ENCODE measurements around the gene HSH2D.
A peak's percentile ranks its signal among the peaks of the same experiment; 100 is the strongest.

HSH2D gene

DNA sequence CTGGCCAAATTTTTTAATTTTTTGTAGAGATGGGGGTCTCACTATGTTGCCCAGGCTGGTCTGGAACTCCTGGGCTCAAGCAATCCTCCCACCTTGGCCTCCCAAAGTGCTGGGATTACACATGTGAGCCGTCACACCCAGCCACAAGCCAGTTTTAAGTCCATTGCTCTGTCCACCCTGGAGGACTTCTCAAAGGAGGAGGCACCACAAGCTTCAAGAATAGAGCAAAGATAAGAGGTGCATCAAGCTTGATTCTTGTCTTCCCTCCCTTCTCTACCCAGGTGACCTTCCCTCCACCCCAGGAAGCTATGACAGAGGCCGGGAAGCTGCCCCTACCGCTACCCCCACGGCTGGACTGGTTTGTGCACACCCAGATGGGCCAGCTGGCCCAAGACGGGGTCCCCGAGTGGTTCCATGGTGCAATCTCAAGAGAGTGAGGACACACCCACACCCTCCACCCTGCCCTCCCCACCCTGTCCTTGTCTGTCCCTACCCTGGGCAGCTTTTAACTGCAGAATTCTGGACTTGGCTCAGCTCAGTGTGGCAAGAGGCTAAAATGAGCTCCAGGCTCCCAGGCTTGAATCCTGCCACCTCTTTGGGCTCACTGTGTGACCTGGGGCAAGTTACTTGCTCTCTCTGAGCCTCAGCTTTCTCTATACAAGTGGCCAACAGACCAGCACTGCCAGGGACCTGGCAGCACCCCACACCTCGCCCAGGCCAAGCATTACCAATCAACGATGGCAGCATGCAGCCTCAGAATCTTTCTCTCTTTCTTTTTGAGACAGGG lies 5.2 kb downstream of the HSH2D start:
- Histone ChIP-seq H3K4me3 (ENCODE audit: low read length) (no peak overlapping the region), H3F3A (ENCODE audit: insufficient read depth, low read length) (peaks cover 90% of the 10 kb centered on the region), H3K9ac (ENCODE audit: low read length) (peak overlapping the region; percentile 25; the same call in 1 of the 2 replicates), H3K79me2 (ENCODE audit: low read length) (peaks cover 93% of the 10 kb centered on the region), H3K9me3 (replicated peaks; ENCODE audit: insufficient read depth, low read length) (no peaks in the 10 kb centered on the region), H3K9me2 (replicated peaks; ENCODE audit: insufficient read depth, low read length) (no peaks in the 10 kb centered on the region), H3K36me3 (replicated peaks; ENCODE audit: insufficient read depth, low read length) (peaks cover 20% of the 10 kb centered on the region), H3K4me2 (ENCODE audit: low read depth, low read length) (peak overlapping the region; percentile 52), H2AFZ (ENCODE audit: low read length) (no peak overlapping the region), H3K27me3 (replicated peaks; ENCODE audit: insufficient read depth, low read length) (no peaks in the 10 kb centered on the region), H3K27ac (ENCODE audit: low read length) (peak overlapping the region; percentile 98), H3K4me1 (ENCODE audit: low read length) (peaks cover 60% of the 10 kb centered on the region), H4K20me1 (ENCODE audit: insufficient read depth, low read length) (no peaks in the 10 kb centered on the region)
- no peak for DNase-seq
- TF ChIP-seq EZH2 (optimal IDR thresholded peaks at IDR 0.05; ENCODE audit: low read depth, low read length) (no peak), EZH2phosphoT487 (IDR thresholded peaks at IDR 0.05; ENCODE audit: low read length) (no peak)
- TF ChIP-seq, protein P1, sequence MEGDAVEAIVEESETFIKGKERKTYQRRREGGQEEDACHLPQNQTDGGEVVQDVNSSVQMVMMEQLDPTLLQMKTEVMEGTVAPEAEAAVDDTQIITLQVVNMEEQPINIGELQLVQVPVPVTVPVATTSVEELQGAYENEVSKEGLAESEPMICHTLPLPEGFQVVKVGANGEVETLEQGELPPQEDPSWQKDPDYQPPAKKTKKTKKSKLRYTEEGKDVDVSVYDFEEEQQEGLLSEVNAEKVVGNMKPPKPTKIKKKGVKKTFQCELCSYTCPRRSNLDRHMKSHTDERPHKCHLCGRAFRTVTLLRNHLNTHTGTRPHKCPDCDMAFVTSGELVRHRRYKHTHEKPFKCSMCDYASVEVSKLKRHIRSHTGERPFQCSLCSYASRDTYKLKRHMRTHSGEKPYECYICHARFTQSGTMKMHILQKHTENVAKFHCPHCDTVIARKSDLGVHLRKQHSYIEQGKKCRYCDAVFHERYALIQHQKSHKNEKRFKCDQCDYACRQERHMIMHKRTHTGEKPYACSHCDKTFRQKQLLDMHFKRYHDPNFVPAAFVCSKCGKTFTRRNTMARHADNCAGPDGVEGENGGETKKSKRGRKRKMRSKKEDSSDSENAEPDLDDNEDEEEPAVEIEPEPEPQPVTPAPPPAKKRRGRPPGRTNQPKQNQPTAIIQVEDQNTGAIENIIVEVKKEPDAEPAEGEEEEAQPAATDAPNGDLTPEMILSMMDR (IDR thresholded peaks at IDR 0.05; ENCODE audit: low read length): no peak

DNA sequence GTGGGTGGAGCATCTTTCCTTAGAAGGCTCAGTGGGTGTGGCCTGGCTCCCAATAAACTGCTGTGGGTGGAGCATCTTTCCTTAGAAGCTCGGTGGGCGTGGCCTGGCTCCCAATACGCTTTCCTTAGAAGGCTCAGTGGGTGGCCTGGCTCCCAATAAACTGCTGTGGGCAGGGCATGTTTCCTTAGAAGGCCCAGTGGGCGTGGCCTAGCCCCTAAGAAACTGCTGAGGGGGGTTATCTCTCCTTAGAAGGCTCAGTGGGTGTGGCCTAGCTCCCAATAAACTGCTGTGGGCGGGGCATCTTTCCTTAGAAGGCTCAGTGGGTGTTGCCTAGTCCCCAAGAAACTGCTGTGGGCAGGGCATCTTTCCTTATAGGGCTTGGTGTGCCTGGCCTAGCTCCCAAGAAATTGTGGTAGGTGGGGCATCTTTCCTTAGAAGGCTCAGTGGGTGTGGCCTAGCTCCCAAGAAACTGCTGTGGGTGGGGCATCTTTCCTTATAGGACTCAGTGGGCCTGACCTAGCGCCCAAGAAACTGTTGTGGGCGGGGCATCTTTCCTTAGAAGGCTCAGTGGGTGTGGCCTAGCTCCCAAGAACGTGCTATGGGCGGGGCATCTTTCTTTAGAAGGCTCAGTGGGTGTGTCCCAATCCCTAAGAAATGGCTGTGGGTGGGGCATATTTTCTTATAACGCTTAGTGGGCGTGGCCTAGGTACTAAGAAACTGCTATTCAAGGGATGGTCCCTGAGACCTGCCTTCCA lies 10.3 kb downstream of the HSH2D start:
- Histone ChIP-seq H3K9ac (ENCODE audit: low read length) (no peak overlapping the region), H3K4me3 (ENCODE audit: low read length) (no peak overlapping the region), H3K4me2 (ENCODE audit: low read depth, low read length) (peak overlapping the region; percentile 38; the same call in 1 of the 2 replicates), H4K20me1 (ENCODE audit: insufficient read depth, low read length) (no peaks in the 10 kb centered on the region), H3F3A (ENCODE audit: insufficient read depth, low read length) (peaks cover 89% of the 10 kb centered on the region), H3K27me3 (replicated peaks; ENCODE audit: insufficient read depth, low read length) (no peaks in the 10 kb centered on the region), H3K36me3 (replicated peaks; ENCODE audit: insufficient read depth, low read length) (peaks cover 43% of the 10 kb centered on the region), H3K79me2 (ENCODE audit: low read length) (peaks cover 62% of the 10 kb centered on the region), H3K9me3 (replicated peaks; ENCODE audit: insufficient read depth, low read length) (no peaks in the 10 kb centered on the region), H2AFZ (ENCODE audit: low read length) (no peak overlapping the region), H3K27ac (ENCODE audit: low read length) (peak overlapping the region; percentile 99), H3K4me1 (ENCODE audit: low read length) (peaks cover 65% of the 10 kb centered on the region), H3K9me2 (replicated peaks; ENCODE audit: insufficient read depth, low read length) (no peaks in the 10 kb centered on the region)
- TF ChIP-seq, protein P1 (IDR thresholded peaks at IDR 0.05; ENCODE audit: low read length): no peak
- TF ChIP-seq EZH2 (optimal IDR thresholded peaks at IDR 0.05; ENCODE audit: low read depth, low read length) (no peak), EZH2phosphoT487 (IDR thresholded peaks at IDR 0.05; ENCODE audit: low read length) (no peak)
- DNase-seq: peak; percentile 71

DNA sequence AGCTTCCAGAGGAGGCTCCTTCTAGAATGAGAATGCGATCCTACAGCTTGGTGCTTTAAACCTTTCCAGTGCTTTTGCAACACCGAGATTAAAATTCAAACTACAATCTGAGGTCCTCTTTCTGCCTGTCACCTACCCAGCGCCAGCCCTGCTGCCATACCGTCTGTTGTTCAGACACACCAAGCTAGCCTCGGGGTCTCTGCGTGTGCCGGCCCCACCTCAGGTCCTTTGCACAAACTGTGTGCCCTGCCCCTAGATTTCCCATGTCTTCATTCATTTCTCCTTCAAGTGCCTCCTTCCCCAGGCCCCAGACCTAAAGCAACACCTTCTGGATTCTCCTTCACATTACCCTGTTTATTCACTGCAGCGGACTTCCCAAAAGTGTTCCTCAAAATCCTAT lies 11.1 kb downstream of the HSH2D start:
- no peaks in the 10 kb centered on the region for H4K20me1 ChIP-seq (ENCODE audit: insufficient read depth, low read length)
- peaks cover 55% of the 10 kb centered on the region for H3K79me2 ChIP-seq (ENCODE audit: low read length)
- no peaks in the 10 kb centered on the region for H3K9me3 ChIP-seq (replicated peaks; ENCODE audit: insufficient read depth, low read length)
- peaks cover 57% of the 10 kb centered on the region for H3K4me1 ChIP-seq (ENCODE audit: low read length)
- TF ChIP-seq, protein P1 (IDR thresholded peaks at IDR 0.05; ENCODE audit: low read length): no peak
- TF ChIP-seq EZH2 (optimal IDR thresholded peaks at IDR 0.05; ENCODE audit: low read depth, low read length): no peak
- no peak for TF ChIP-seq EZH2phosphoT487 (IDR thresholded peaks at IDR 0.05; ENCODE audit: low read length)
- H3K27ac ChIP-seq (ENCODE audit: low read length): peak overlapping the region; percentile 99
- peak overlapping the region; percentile 64 for H3K9ac ChIP-seq (ENCODE audit: low read length)
- no peak overlapping the region; the same call in 1 of the 2 replicates for H3K4me3 ChIP-seq (ENCODE audit: low read length)
- peaks cover 39% of the 10 kb centered on the region for H3K36me3 ChIP-seq (replicated peaks; ENCODE audit: insufficient read depth, low read length)
- H3K4me2 ChIP-seq (ENCODE audit: low read depth, low read length): peak overlapping the region; percentile 38
- no peak overlapping the region for H2AFZ ChIP-seq (ENCODE audit: low read length)
- H3K27me3 ChIP-seq (replicated peaks; ENCODE audit: insufficient read depth, low read length): no peaks in the 10 kb centered on the region
- DNase-seq: no peak
- no peaks in the 10 kb centered on the region for H3K9me2 ChIP-seq (replicated peaks; ENCODE audit: insufficient read depth, low read length)
- peaks cover 87% of the 10 kb centered on the region for H3F3A ChIP-seq (ENCODE audit: insufficient read depth, low read length)

Data from MM.1S (cell line).